ENCODE measurements around the gene RIOK1. TPM values are rescaled to one million over a fixed set of nuclear protein-coding genes. Genes with fewer than 3 reads are reported as not detected.

Gene RIOK1
- total RNA-seq, 4 donors from 2014 or later = 13.6 to 22.6 (median 14.3) TPM

- intact Hi-C loops (cut with DNase I; ENCODE audit: low total_unique reads) (no loop called here), in situ Hi-C loops (cut with MboI; ENCODE audit: low sequenced_read_pairs in 4 of 4) (no loop called here)
- no peak for TF ChIP-seq POLR2A (IDR thresholded peaks at IDR 0.05)
- no peak for TF ChIP-seq CTCF (IDR thresholded peaks at IDR 0.05 in 4 of 5, conservative IDR thresholded peaks at IDR 0.05 in 1 of 5)
- Histone ChIP-seq H3K4me3 (no peak overlapping the region), H3K4me1 (no peaks in the 10 kb centered on the region), H3K9me3 (no peaks in the 10 kb centered on the region), H3K36me3 (no peaks in the 10 kb centered on the region), H3K27ac (no peak overlapping the region), H3K27me3 (peaks cover 0 to 6% (median 0%) of the 10 kb centered on the region in 3 donors)
- no peak for ATAC-seq
- DNase-seq = no peak
Measured at GRCh38 chr6:7431674-7432390, 42.2 kb downstream of the RIOK1 start.

- H3K4me3 ChIP-seq = no peak overlapping the region
- in situ Hi-C loops (cut with MboI; ENCODE audit: low sequenced_read_pairs in 4 of 4) = no loop called here
- no peak for TF ChIP-seq CTCF (IDR thresholded peaks at IDR 0.05 in 4 of 5, conservative IDR thresholded peaks at IDR 0.05 in 1 of 5)
- TF ChIP-seq POLR2A (IDR thresholded peaks at IDR 0.05) = no peak
Measured at GRCh38 chr6:7432391-7433120, 42.9 kb downstream of the RIOK1 start.

GRCh38 chr6:7433121-7433617, 43.6 kb downstream of the RIOK1 start:
- in situ Hi-C loops (cut with MboI; ENCODE audit: low sequenced_read_pairs in 4 of 4) (no loop called here), intact Hi-C loops (cut with DNase I; ENCODE audit: low total_unique reads) (no loop called here)
- ATAC-seq (no peak), DNase-seq (no peak)
- Histone ChIP-seq H3K27me3 (peaks cover 0 to 6% (median 0%) of the 10 kb centered on the region in 3 donors), H3K27ac (no peak overlapping the region), H3K36me3 (no peaks in the 10 kb centered on the region), H3K4me1 (no peaks in the 10 kb centered on the region), H3K4me3 (no peak overlapping the region), H3K9me3 (no peaks in the 10 kb centered on the region)
- no peak for TF ChIP-seq CTCF (IDR thresholded peaks at IDR 0.05 in 4 of 5, conservative IDR thresholded peaks at IDR 0.05 in 1 of 5)
- no peak for TF ChIP-seq POLR2A (IDR thresholded peaks at IDR 0.05)

More at GRCh38 chr6:7432391-7433120, 42.9 kb downstream of the RIOK1 start:
- Histone ChIP-seq H3K9me3 (no peaks in the 10 kb centered on the region), H3K36me3 (no peaks in the 10 kb centered on the region), H3K27me3 (peaks cover 0 to 6% (median 0%) of the 10 kb centered on the region in 3 donors), H3K27ac (no peak overlapping the region), H3K4me1 (no peaks in the 10 kb centered on the region)
- intact Hi-C loops (cut with DNase I; ENCODE audit: low total_unique reads) = no loop called here
- no peak for ATAC-seq
- no peak for DNase-seq

- ATAC-seq (no peak), DNase-seq (no peak)
- no peaks in the 10 kb centered on the region for H3K9me3 ChIP-seq
- no peak overlapping the region for H3K4me3 ChIP-seq
- H3K36me3 ChIP-seq = no peaks in the 10 kb centered on the region
- H3K27ac ChIP-seq = no peak overlapping the region
- intact Hi-C loops (cut with DNase I; ENCODE audit: low total_unique reads) = no loop called here
- no peaks in the 10 kb centered on the region for H3K4me1 ChIP-seq
- TF ChIP-seq CTCF (IDR thresholded peaks at IDR 0.05 in 4 of 5, conservative IDR thresholded peaks at IDR 0.05 in 1 of 5) (no peak), POLR2A (IDR thresholded peaks at IDR 0.05) (no peak)
- in situ Hi-C loops (cut with MboI; ENCODE audit: low sequenced_read_pairs in 4 of 4) = no loop called here
- H3K27me3 ChIP-seq = peaks cover 0 to 6% (median 0%) of the 10 kb centered on the region in 3 donors
Measured at GRCh38 chr6:7434672-7435071, 45.1 kb downstream of the RIOK1 start.
